GM21515 (cell line): ENCODE results near the gene GUCY1A2.

ENCODE experiments used
- ATAC-seq: cut with Tn5 transposase; IDR thresholded peaks from one replicate; pipeline ENCODE4 v1.9.1; 2021; ENCODE audit not compliant: unreplicated experiment

The GUCY1A2 gene

DNA sequence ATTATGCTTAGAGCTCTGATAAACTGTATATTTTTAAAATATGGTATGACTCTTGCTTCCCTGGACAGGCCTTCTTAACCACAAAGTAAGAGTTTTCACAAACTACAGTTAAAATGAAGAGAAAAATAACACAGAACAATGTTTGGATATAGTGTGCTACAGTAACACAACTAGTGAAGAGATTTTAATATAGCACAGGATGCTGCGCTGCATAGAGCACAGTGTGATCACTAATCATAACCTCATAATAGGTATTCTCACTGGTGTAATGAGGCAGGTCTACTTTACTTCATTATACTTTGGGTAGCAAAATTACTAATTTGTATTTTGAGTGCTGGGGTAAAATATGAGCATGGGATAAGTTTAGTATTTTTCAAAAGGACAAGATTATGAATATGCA, 256.5 kb downstream of the GUCY1A2 start:
- no peak for ATAC-seq

GRCh38 chr11:106761240-106761639, 257.0 kb downstream of the GUCY1A2 start:
- no peak for ATAC-seq

GRCh38 chr11:106748059-106748458, 270.2 kb downstream of the GUCY1A2 start:
- ATAC-seq: no peak

DNA sequence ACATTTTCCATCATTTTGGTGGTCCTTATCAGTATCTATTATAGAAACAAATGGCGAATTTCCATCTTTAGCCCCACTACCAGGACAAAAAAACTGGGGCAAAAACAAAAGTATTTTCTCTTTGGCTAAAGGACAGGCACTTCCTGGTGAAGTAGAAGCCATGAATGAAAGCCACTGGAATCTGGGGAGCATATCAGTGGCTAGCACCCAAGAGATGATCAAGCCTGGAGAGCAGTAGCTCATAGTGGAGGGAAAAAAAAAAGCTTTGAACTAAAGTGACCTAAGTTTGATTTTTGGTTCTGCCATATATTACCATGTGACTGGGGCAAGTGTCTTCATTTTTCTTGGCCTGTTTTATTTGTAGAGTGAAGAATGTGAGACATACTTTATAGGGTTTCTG, 272.3 kb downstream of the GUCY1A2 start:
- ATAC-seq: no peak

- ATAC-seq: no peak
Measured at GRCh38 chr11:106733635-106734034, 284.6 kb downstream of the GUCY1A2 start.

DNA sequence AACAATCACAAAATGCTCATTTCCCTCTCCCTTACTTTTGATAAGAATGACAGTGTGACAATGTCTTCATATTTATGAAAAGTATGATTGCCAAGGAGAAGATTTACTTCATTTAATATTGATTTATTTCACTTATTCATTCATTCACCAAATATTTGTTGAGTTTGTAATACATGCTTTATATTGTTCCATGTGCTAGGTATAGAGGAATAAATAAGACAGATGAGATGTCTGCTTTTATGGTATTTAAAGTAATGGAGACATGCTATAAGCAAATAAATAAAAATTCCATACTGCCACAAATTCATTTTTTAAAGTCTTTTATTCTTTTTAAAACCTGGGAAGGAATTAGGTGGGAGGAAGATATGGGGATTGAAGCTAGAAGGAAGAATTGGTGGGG, 289.4 kb downstream of the GUCY1A2 start:
- no peak for ATAC-seq

DNA sequence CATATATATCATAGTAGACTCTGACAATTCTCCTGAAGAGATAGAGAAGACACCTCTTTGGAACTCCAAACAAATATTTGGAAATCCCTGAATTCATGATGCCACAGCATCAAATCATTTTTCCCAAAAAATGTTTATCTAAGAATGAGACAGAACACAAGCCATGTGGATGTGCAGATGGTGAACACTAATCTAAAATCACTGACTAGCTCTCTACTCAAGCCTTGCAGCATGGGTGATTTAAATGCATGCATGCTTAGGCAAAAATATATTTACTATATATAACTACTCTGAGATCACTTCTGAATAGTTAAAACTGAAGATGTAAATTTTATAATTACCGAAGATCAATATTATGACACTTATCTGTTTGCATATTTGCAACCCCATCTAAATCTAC, 289.9 kb downstream of the GUCY1A2 start:
- ATAC-seq: no peak

DNA sequence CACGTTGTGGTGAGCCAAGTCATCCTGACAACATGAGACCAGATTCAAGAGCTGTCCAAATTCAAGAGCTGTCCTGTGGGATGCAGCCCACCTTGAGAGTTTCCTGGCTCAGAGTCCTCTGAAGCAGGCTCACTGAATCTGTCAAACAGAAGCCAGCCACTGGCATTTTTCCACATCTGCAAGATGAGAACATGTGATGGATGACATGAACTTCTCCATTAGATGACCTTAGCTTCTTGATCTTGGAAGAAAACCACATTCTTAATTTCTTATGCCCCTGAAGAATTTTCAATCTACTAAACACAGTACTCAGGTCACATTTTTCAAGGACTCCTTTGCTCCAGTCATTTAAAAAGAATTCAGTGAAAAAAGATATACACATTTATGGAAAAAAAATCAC, 291.0 kb downstream of the GUCY1A2 start:
- no peak for ATAC-seq

DNA sequence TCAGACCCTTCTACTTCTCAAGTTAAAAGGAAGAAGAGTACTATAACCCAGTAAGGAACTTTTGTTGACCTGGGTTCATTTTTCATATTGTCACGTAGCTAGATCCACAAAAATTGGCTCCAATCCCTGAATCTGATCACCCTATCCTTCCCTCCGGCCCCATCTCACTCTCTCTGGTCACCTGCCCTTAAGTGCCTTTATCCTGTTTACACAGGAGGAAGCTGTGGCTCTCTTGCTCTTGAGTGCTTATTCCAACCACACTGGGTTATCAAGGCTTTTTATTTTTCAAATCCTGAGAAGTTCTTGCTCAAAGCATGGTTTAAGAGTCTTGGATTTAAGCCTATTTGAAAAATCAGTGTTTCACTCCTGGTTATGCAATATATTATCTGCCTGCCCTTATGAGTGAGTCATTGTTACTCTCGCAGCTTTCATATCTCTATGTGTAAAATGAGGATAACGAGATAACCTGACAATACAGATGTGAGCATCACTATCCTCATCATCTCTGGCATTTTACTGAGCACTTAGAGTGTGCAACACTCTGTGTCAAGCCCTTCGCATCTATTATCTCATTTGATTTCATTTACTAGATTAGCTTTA, 293.9 kb downstream of the GUCY1A2 start:
- no peak for ATAC-seq

GRCh38 chr11:106723071-106723470, 295.2 kb downstream of the GUCY1A2 start:
- no peak for ATAC-seq

- ATAC-seq: no peak
Measured at GRCh38 chr11:106717222-106717621, 301.1 kb downstream of the GUCY1A2 start.

DNA sequence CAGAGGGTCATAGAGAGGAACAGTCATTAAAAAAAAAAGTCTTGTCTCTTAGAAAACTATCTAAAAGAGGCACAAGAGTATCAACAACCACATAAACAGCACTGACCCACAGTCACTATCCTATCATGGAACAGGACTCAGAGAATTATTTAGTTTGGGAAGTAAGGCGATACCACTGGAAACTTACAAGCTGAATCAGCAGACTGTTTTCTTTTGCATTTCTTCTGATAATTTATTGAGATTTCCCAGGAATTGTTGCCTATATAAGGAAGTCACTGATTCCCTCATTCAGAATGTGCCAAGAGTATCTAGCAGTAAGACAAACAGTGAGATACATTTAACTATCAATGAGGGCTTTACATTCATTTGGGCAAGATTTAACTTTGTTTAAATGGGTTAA, 304.1 kb downstream of the GUCY1A2 start:
- no peak for ATAC-seq

DNA sequence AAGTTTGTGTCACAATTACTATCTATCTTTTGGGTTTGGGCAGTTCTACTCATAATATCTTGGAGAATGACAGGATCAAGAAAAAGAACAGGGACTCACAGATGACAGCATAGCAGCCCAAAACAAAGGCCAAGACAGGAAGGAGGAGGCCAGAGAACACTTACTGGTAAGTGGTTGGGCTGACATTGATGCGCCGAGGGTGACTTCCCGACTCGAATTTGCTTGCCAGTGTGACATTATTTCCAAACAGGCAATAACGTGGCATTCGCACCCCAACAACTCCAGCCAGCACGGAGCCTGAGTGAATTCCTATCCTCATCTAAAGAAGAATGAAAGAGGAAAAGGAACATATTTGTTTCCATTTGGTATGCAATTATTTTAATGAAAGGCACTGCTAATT, 309.9 kb downstream of the GUCY1A2 start:
- no peak for ATAC-seq

GRCh38 chr11:106706355-106706754, 311.9 kb downstream of the GUCY1A2 start:
- ATAC-seq: no peak

DNA sequence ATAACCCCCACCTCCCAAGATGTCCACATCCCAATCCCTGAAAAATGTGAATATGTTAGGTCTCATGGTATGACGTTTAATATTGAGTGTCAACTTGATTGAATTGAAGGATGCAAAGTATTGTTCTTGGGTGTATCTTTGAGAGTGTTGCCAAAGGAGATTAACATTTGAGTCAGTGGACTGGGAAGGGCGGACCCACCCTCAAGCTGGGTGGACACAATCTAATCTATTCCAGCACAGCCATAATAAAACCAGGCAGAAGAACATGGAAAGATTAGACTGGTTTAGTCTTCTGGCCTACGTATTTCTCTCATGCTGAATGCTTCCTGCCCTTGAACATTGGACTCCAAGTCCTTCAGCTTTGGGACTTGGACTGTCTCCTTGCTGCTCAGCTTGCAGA, 315.5 kb downstream of the GUCY1A2 start:
- no peak for ATAC-seq

GRCh38 chr11:106697058-106697457, 321.2 kb downstream of the GUCY1A2 start:
- no peak for ATAC-seq

DNA sequence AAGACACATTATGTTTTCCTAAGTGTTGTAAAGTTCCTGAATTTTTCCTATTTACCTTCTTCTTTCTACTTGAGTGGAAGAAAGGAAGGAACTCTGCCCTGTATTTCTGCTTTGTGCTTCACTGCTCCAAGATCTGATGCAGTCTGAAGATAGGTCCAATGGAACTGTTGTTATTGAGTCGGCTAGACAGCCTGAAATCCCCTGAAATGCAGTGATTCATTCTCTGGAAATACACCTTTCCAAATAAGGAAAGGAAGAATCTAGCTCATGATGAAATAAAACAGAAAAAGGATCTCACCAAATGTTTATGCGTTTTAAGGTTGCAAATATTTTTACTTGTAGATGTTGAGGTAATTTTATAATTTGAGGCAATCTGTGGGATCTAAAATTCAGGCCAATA, 322.8 kb downstream of the GUCY1A2 start:
- no peak for ATAC-seq

GRCh38 chr11:106694501-106694900, 323.8 kb downstream of the GUCY1A2 start:
- ATAC-seq: no peak

GRCh38 chr11:106691807-106692365, 326.4 kb downstream of the GUCY1A2 start:
- no peak for ATAC-seq

GRCh38 chr11:106690923-106691322, 327.4 kb downstream of the GUCY1A2 start:
- no peak for ATAC-seq

DNA sequence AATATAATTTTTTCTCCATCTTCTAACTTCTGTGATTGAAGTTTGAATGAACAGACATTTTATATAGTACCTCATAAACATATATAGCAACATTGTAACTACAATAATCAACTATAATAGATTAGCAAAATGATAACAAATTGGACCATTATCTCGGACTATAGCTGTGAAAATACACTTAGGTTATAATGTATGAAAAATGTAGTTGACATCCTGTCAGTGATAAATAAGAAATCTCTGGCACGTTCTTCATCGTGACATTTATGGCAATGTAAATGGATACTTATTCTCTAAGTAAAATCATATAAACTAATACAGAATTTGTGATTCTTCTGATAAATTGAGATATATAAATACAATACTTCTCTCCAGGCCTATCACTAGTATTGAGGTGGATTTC, 333.3 kb downstream of the GUCY1A2 start:
- no peak for ATAC-seq

- ATAC-seq: no peak
Measured at GRCh38 chr11:106683435-106683834, 334.8 kb downstream of the GUCY1A2 start.

DNA sequence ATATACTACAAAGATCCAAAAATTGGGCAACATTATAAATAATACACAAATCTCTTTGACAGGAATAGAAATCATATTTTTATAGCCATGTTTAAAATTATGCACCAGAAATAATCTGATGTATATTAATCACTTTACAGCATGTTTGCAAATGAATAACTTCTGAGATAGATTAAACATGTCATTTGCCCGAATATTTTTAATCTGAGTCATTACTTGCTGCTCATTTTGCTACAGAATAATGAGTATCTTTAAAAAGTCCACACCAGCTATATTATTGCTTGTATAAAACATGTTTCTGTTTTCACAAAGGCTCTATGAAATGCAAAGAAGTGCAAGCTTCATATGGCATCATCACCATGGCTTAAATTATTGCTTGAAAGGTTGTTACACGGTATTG, 336.8 kb downstream of the GUCY1A2 start:
- ATAC-seq: no peak
